ENCODE data around the gene IRAK3. TPM values are rescaled to one million over a fixed set of nuclear protein-coding genes. Genes with fewer than 3 reads are reported as not detected.
"Not testable (repeated sequence)": the region's sequence is repeated elsewhere in the genome, so short reads cannot be mapped to it uniquely, and the experiment has no call there.

IRAK3 gene
- total RNA-seq, 4 donors from 2014 or later: 31.6 to 35.8 (median 33.2) TPM

- not testable (repeated sequence) for H3K27me3 ChIP-seq, H3K36me3 ChIP-seq, H3K9me3 ChIP-seq
- 4% methylated on average over 35 to 43 of the region's 72 CpGs for WGBS, 2 donors
- H3K27ac ChIP-seq: peak overlapping the region in 3 of 4 donors; percentile 44 to 82 (median 79)
- peak in 1 of 2 donors; percentile 12 for DNase-seq (ENCODE audit: low spot score in 2 of 2)
- peak overlapping the region; percentile 29 to 66 (median 50) for H3K4me3 ChIP-seq
- TF ChIP-seq CTCF (IDR thresholded peaks at IDR 0.05): peak in 3 of 5 experiments; percentile 9 to 40 (median 22)
- H3K4me1 ChIP-seq: peaks cover 0 to 21% (median 0%) of the 10 kb centered on the region in 4 donors
Measured at GRCh38 chr12:66234773-66235625, 46.0 kb downstream of the IRAK3 start.

- TF ChIP-seq CTCF (IDR thresholded peaks at IDR 0.05) (peak in 3 of 5 experiments; percentile 16 to 22 (median 19)), EP300 (IDR thresholded peaks at IDR 0.05) (no peak)
- Histone ChIP-seq H3K27me3 (no peaks in the 10 kb centered on the region), H3K36me3 (no peaks in the 10 kb centered on the region), H3K4me1 (peaks cover 0 to 26% (median 0%) of the 10 kb centered on the region in 4 donors), H3K9me3 (no peaks in the 10 kb centered on the region), H3K4me3 (peak overlapping the region in 3 of 4 donors; percentile 42 to 66 (median 59)), H3K27ac (peak overlapping the region in 3 of 4 donors; percentile 44 to 82 (median 79))
- no peak for DNase-seq (ENCODE audit: low spot score in 2 of 2)
- WGBS, 2 donors: 21 to 30% methylated on average over 5 of the region's 5 CpGs
Measured at GRCh38 chr12:66235626-66236281, 46.7 kb downstream of the IRAK3 start.

- whole genome bisulfite sequencing, 2 donors: 90 to 91% methylated on average over 4 of the region's 4 CpGs
- H3K27ac ChIP-seq; H3K27me3 ChIP-seq; H3K36me3 ChIP-seq; H3K4me3 ChIP-seq; H3K9me3 ChIP-seq; DNase-seq (ENCODE audit: low spot score in 2 of 2): not testable (repeated sequence)
- peaks cover 0 to 27% (median 0%) of the 10 kb centered on the region in 4 donors for H3K4me1 ChIP-seq
Measured at GRCh38 chr12:66236282-66236675, 47.3 kb downstream of the IRAK3 start.

GRCh38 chr12:66236969-66237368, 48.0 kb downstream of the IRAK3 start:
- Histone ChIP-seq H3K4me1 (peaks cover 0 to 31% (median 1%) of the 10 kb centered on the region in 4 donors), H3K27me3 (no peaks in the 10 kb centered on the region), H3K36me3 (no peaks in the 10 kb centered on the region), H3K27ac (no peak overlapping the region), H3K9me3 (no peaks in the 10 kb centered on the region), H3K4me3 (no peak overlapping the region)
- WGBS, 2 donors: 92 to 95% methylated on average over 2 of the region's 2 CpGs
- DNase-seq (ENCODE audit: low spot score in 2 of 2): no peak
- no peak for TF ChIP-seq CTCF (IDR thresholded peaks at IDR 0.05)
- TF ChIP-seq EP300 (IDR thresholded peaks at IDR 0.05): no peak
- TF ChIP-seq POLR2A (IDR thresholded peaks at IDR 0.05): no peak

- Histone ChIP-seq H3K9me3 (no peaks in the 10 kb centered on the region), H3K4me1 (peaks cover 0 to 28% (median 5%) of the 10 kb centered on the region in 4 donors), H3K4me3 (no peak overlapping the region), H3K36me3 (no peaks in the 10 kb centered on the region), H3K27ac (no peak overlapping the region), H3K27me3 (no peaks in the 10 kb centered on the region)
- 67 to 80% methylated on average over 2 of the region's 2 CpGs for WGBS, 2 donors
- DNase-seq (ENCODE audit: low spot score in 2 of 2): no peak
- TF ChIP-seq POLR2A (IDR thresholded peaks at IDR 0.05): no peak
Measured at GRCh38 chr12:66237505-66238175, 48.6 kb downstream of the IRAK3 start.
